GM10266 (cell line): Measurements from ENCODE around the gene APOOL.

ENCODE experiments used
- DNase-seq: peaks from one replicate; pipeline ENCODE4 v3.0.0; 2012; ENCODE audit errors: extremely low spot score
- TF ChIP-seq, protein P1 (sequence below): IDR thresholded peaks from 2 replicates; pipeline ENCODE4 v1.5.1; 2012; ENCODE audit warnings: mild to moderate bottlenecking, low read depth; ENCODE audit not compliant: control insufficient read depth, insufficient read depth; ENCODE audit errors: missing control alignments

The APOOL gene

DNA sequence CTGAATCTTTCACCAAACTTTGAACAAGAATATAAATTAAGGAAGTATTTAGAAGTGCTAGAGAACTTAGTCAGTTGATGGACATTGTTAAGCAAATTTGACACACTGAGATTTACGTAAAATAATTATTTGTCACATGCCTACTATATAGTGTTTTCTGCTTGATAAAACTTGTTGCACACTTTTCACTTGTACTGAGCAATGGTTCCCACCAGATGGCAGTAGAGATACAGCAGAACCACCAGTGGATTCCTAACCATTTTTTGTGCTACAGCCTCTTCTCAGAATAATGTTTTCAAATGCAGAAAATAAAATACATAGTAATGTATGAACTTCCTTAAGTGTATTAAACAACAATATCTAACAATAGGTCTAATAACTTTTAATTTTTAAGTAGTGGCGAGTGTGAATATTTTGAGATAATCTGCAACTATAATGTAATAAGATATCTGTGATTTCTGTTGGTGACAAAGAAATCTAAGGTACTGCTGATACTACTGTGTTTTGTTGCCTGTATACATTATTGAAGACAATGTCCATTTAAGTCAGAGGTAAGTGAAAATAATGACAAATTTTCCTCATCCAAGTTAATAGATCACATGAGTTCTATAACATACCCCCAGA, 81.2 kb downstream of the APOOL start:
- TF ChIP-seq, protein P1, sequence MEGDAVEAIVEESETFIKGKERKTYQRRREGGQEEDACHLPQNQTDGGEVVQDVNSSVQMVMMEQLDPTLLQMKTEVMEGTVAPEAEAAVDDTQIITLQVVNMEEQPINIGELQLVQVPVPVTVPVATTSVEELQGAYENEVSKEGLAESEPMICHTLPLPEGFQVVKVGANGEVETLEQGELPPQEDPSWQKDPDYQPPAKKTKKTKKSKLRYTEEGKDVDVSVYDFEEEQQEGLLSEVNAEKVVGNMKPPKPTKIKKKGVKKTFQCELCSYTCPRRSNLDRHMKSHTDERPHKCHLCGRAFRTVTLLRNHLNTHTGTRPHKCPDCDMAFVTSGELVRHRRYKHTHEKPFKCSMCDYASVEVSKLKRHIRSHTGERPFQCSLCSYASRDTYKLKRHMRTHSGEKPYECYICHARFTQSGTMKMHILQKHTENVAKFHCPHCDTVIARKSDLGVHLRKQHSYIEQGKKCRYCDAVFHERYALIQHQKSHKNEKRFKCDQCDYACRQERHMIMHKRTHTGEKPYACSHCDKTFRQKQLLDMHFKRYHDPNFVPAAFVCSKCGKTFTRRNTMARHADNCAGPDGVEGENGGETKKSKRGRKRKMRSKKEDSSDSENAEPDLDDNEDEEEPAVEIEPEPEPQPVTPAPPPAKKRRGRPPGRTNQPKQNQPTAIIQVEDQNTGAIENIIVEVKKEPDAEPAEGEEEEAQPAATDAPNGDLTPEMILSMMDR = peak; percentile 58
- DNase-seq = peak; percentile 14

DNA sequence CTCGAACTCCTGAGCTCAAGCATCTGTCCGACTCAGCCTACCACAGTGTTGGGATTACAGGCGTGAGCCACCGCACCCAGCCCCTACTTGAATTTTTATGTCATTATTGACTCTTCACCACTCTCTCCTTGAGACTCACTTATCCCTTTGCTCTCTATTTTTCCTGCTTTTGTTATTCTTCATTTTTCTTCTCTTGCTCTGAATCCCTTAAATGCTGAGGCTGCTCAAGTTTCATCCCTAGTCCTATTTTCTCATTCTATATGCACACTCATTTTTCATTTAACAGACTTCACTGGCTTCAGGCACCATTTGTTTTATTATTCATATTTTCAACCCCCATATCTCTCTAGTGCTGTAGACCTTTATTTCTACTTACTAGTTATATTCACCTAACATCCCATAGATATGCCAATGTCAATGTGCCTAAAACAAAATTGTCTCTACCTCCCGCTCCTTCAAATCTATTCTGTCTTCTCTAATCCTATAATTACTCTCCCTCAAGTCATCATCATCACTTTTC, 85.7 kb downstream of the APOOL start:
- no peak for DNase-seq
- TF ChIP-seq, protein P1 = no peak

DNA sequence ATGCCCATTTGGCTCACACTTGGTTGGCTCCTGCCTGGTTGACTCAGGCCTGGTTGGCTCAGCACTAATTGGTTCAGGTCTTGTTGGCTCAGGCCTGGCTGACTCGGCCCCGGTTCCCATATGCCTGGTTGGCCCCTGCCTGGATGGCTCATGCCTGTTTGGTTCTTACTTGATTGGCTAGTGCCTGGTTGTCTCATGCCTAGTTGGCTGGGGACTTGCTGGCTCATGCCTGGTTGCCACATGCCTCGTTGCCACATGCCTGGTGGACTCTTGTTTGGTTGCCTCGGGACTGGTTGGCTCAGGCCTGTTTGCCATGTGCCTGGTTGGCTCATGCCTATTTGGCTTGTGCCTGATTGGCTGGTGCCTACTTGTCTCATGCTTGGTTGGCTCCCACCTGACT, 103.7 kb downstream of the APOOL start:
- no peak for DNase-seq
- TF ChIP-seq, protein P1 = no peak

DNA sequence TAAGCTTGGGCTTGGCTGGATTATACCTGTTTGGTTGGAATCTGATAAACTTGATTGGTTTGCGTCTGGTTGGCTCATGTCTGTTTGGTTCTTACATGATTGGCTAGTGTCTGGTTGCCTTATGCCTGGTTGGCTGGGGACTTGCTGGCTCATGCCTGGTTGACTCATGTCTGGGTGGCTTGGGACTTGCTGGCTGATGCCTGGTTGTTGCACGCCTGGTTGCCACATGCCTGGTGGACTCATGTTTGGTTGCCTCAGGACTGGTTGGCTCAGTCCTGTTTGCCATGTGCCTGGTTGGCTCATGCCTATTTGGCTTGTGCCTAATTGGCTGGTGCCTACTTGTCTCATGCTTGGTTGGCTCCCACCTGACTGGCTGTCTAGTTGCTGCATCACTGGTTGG, 104.5 kb downstream of the APOOL start:
- TF ChIP-seq, protein P1 = no peak
- DNase-seq = no peak

DNA sequence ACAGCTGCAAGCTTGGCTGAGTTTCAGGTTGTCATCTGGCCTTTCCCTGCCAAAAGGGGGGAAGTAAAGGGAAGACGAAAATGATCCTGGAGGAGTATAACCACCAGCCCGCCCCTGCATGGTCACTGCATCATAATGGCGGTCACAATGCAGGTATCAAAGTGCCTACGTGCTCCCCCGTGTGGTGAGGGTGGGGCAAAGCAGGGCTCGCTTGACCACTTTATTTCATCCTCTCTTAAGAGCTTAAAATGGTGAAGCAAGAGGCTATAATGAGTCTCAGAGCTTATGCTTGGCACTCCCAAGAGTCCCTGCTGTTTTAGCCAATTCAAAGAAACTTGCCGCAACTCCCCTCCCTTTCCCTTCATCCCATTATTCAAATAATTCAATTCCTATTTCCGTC, 105.6 kb downstream of the APOOL start:
- DNase-seq = peak; percentile 6

DNA sequence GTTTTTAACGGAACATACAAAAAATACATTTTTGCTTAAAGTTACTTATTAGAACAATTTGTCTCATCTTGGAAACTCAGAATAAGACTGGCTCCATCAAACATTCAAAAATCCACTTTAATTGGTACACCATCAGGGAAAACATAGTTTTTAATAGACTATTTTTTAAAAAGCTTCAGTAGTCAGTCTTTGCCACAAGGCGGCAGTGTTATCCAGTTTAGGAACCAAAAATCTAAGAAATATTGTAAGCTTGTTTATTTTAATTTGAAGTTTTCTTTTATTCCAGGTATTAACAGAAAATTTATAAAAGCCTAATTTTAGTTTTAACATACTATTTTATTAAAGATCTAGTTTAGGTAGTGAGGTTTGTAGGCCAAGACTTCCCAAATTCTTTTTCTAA, 107.7 kb downstream of the APOOL start:
- peak; percentile 1 for DNase-seq

More for the DNA sequence above, 105.6 kb downstream of the APOOL start:
- TF ChIP-seq, protein P1 = peak; percentile 34

DNA sequence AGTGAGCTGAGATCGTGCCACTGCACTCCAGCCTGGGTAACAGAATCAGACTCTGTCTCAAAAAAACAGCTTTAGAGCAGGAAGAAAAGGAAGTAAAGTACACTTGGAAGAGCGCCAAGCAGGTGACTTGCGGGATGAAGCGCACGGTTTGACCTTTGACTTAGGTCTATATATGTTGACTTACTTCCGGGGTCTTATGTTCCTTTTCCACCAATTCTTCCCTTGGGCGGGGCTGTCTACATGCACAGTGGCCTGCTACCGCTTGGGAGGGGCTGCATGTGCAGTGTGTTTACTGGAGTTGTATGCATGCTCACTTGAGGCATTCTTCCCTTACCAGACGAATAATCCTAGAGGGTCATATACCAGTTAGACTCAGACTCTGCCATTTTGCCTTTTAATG, 108.6 kb downstream of the APOOL start:
- no peak for DNase-seq
- TF ChIP-seq, protein P1 = no peak

More for the DNA sequence above, 107.7 kb downstream of the APOOL start:
- TF ChIP-seq, protein P1 = peak; percentile 43
